ENCODE results near the gene IRF6. TPM values are rescaled to one million over a fixed set of nuclear protein-coding genes. Genes with fewer than 3 reads are reported as not detected.

Gene IRF6
- total RNA-seq, 2 experiments from 2014 or later, result 1.2 TPM

DNA sequence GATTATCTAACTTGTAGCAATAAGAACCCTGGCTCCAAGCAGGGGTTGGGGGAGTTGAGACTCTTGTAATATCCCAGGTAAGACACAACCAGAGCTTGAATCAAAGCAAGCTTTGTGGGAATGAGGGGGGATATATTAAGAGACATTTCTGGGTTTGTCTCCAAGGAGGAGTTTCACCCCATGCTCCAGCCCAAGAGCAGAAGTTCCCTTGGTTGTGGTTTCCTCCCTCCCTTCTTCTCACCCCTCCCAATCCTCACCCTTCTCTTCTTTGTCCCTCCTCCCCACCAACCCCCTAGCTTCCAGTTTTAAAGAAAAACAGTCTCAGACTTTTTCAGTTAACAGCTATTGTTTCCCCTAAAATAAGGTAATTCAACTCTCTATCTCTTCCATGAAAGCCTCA lies 38.2 kb downstream of the IRF6 start:
- CTCF ChIA-PET, result interaction anchor here (0.7 to 5.4 kb wide), 7 partner anchors 12 to 191 kb away, joined by 3 to 105 read pairs (median 17); partner anchors contain the start of genes C1orf74 and TRAF3IP3
- H3K9me3 Mint-ChIP-seq, result peaks cover 2% of the 10 kb centered on the region
- intact Hi-C loops (cut with micrococcal nuclease), result loop anchor here (1.0 to 5.0 kb wide), 3 partner anchors 11 to 60 kb away; partner anchors contain the start of genes C1orf74, TRAF3IP3 and UTP25
- DNase-seq (no peak), ATAC-seq (no peak)
- no peak overlapping the region for H3K4me3 Mint-ChIP-seq
- POLR2A ChIA-PET, result interaction anchor here (3.0 to 7.5 kb wide), 4 partner anchors 12 to 60 kb away, joined by 16 to 242 read pairs (median 42); partner anchors contain the start of genes C1orf74, TRAF3IP3 and UTP25
- peaks cover 49% of the 10 kb centered on the region for H3K4me1 Mint-ChIP-seq (ENCODE audit: low read depth)
- H3K27me3 Mint-ChIP-seq, result no peaks in the 10 kb centered on the region
- H3K36me3 Mint-ChIP-seq (ENCODE audit: low read depth), result peaks cover 36% of the 10 kb centered on the region
- TF ChIP-seq, protein P1, sequence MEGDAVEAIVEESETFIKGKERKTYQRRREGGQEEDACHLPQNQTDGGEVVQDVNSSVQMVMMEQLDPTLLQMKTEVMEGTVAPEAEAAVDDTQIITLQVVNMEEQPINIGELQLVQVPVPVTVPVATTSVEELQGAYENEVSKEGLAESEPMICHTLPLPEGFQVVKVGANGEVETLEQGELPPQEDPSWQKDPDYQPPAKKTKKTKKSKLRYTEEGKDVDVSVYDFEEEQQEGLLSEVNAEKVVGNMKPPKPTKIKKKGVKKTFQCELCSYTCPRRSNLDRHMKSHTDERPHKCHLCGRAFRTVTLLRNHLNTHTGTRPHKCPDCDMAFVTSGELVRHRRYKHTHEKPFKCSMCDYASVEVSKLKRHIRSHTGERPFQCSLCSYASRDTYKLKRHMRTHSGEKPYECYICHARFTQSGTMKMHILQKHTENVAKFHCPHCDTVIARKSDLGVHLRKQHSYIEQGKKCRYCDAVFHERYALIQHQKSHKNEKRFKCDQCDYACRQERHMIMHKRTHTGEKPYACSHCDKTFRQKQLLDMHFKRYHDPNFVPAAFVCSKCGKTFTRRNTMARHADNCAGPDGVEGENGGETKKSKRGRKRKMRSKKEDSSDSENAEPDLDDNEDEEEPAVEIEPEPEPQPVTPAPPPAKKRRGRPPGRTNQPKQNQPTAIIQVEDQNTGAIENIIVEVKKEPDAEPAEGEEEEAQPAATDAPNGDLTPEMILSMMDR (IDR thresholded peaks at IDR 0.05), result no peak
- no peak overlapping the region for H3K27ac Mint-ChIP-seq

GRCh38 chr1:209767096-209767495 lies 38.8 kb downstream of the IRF6 start:
- H3K4me3 Mint-ChIP-seq, result no peak overlapping the region
- peaks cover 42% of the 10 kb centered on the region for H3K36me3 Mint-ChIP-seq (ENCODE audit: low read depth)
- peaks cover 2% of the 10 kb centered on the region for H3K9me3 Mint-ChIP-seq
- no peaks in the 10 kb centered on the region for H3K27me3 Mint-ChIP-seq
- ATAC-seq (no peak), DNase-seq (no peak)
- H3K27ac Mint-ChIP-seq, result peak overlapping the region; percentile 36
- POLR2A ChIA-PET, result interaction anchor here (1.5 to 7.5 kb wide), 5 partner anchors 12 to 59 kb away, joined by 3 to 242 read pairs (median 40); partner anchors contain the start of genes C1orf74 and TRAF3IP3
- CTCF ChIA-PET, result interaction anchor here (1.4 to 5.4 kb wide), 4 partner anchors 11 to 190 kb away, joined by 6 to 105 read pairs (median 34); partner anchors contain the start of gene TRAF3IP3
- intact Hi-C loops (cut with micrococcal nuclease), result loop anchor here (5.0 kb wide), 1 partner anchor 60 kb away; the partner anchor contains the start of gene UTP25
- H3K4me1 Mint-ChIP-seq (ENCODE audit: low read depth), result peaks cover 55% of the 10 kb centered on the region
- TF ChIP-seq, protein P1 (IDR thresholded peaks at IDR 0.05), result no peak

- H3K36me3 Mint-ChIP-seq (ENCODE audit: low read depth), result peaks cover 53% of the 10 kb centered on the region
- intact Hi-C loops (cut with micrococcal nuclease), result loop anchor here (5.0 kb wide), 1 partner anchor 61 kb away; the partner anchor contains the start of gene UTP25
- ATAC-seq (no peak), DNase-seq (peak; percentile 57)
- H3K9me3 Mint-ChIP-seq, result peaks cover 2% of the 10 kb centered on the region
- ChIA-PET CTCF (interaction anchor here (0.9 to 5.4 kb wide), 4 partner anchors 10 to 74 kb away, joined by 5 to 105 read pairs (median 24); partner anchors contain the start of gene TRAF3IP3), POLR2A (interaction anchor here (0.6 to 7.5 kb wide), 9 partner anchors 8 to 150 kb away, joined by 3 to 242 read pairs (median 3); partner anchors contain the start of gene TRAF3IP3)
- peaks cover 65% of the 10 kb centered on the region for H3K4me1 Mint-ChIP-seq (ENCODE audit: low read depth)
- H3K27me3 Mint-ChIP-seq, result no peaks in the 10 kb centered on the region
- TF ChIP-seq, protein P1 (IDR thresholded peaks at IDR 0.05), result no peak
- peak overlapping the region; percentile 76 for H3K27ac Mint-ChIP-seq
- peak overlapping the region; percentile 30 for H3K4me3 Mint-ChIP-seq
Measured at GRCh38 chr1:209766051-209766450, 39.9 kb downstream of the IRF6 start.

DNA sequence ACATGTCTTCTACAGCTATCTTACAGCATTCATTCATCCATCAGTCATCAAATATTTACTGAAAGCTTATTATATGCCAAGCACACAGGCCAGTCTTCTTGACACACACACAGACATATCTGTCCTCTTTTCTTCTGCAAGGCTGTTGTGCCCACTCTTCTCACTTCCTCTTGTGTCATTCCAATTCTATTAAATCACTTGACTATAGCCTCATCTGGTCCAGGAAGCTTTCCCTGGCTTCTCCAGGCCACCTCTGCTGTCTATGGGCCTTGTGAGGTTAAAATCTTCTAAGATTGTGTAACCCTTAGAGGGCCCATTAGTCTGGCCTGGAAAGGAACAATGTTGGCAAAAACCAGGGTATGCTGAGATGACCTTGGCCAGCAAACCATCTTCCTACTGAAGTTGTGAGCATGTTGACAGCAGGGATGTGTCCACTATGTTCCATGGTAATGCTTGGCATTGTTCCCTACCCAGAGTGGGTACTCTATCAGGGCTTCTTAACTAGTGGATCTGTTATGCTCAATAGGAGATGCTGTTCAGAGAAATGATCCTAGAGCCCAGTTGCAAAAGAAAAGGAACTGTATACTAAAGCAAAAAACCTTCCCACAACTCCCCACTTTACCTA lies 44.8 kb downstream of the IRF6 start:
- peaks cover 70% of the 10 kb centered on the region for H3K4me1 Mint-ChIP-seq (ENCODE audit: low read depth)
- ChIA-PET CTCF (interaction anchor here (2.2 to 10.8 kb wide), 4 partner anchors 7 to 61 kb away, joined by 8 to 105 read pairs (median 12); no protein-coding TSS in a partner anchor), POLR2A (interaction anchor here (0.8 to 8.4 kb wide), 5 partner anchors 11 to 86 kb away, joined by 3 to 67 read pairs (median 6); partner anchors contain the start of gene G0S2)

More for the DNA sequence above, 44.8 kb downstream of the IRF6 start:
- DNase-seq (no peak), ATAC-seq (no peak)
- Mint-ChIP-seq H3K9me3 (peaks cover 2% of the 10 kb centered on the region), H3K4me3 (peak overlapping the region; percentile 8), H3K36me3 (ENCODE audit: low read depth) (peaks cover 90% of the 10 kb centered on the region), H3K27ac (peak overlapping the region; percentile 83), H3K27me3 (no peaks in the 10 kb centered on the region)
- intact Hi-C loops (cut with micrococcal nuclease), result no loop called here
- TF ChIP-seq, protein P1 (IDR thresholded peaks at IDR 0.05), result no peak

Data from activated CD8-positive, alpha-beta T cell treated with anti-CD3 and anti-CD28 coated beads for 36 hours (primary cell).